Measurements from ENCODE around the gene PTBP3. TPM values are rescaled to one million over a fixed set of nuclear protein-coding genes. Genes with fewer than 3 reads are reported as not detected.
A peak's percentile ranks its signal among the peaks of the same experiment; 100 is the strongest.

The PTBP3 gene
- total RNA-seq, 1 experiment from 2014 or later, result 73.1 TPM

DNA sequence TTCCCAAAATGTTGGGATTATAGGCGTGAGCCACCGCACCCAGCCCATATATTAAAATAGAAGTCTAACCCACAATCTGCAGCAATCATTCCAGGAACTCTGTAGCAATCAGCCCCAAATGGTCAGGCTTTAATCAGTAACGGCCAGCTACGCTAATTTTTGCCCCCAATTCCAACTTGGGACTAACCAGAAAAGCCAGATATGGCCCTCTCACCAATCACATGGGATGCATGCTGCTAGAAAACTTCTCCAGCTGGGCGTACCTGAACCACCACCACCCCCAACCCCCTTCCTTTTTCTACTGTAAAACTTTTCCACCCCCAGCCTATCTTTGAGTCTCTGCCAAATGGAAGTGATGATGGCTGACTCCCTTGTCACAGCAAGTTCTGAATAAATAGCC is 162.5 kb downstream of the PTBP3 start:
- intact Hi-C loops (cut with micrococcal nuclease; ENCODE audit: unreplicated experiment), result no loop called here
- no TSS peak for BruUV-seq (replicated peaks)
- CTCF ChIA-PET, result interaction anchor here (1.4 kb wide), 1 partner anchor 58 kb away, joined by 12 read pairs; no protein-coding TSS in a partner anchor
- peaks cover 82% of the 10 kb centered on the region for H3K4me1 Mint-ChIP-seq (ENCODE audit: low read depth, unreplicated experiment)
- DNase-seq, result no peak
- H3K36me3 Mint-ChIP-seq (ENCODE audit: insufficient read depth, unreplicated experiment), result peaks cover 28% of the 10 kb centered on the region
- peaks cover 6% of the 10 kb centered on the region for H3K9me3 Mint-ChIP-seq (ENCODE audit: low read depth, unreplicated experiment)
- H3K27me3 Mint-ChIP-seq (ENCODE audit: unreplicated experiment), result no peaks in the 10 kb centered on the region
- TF ChIP-seq, protein P1, sequence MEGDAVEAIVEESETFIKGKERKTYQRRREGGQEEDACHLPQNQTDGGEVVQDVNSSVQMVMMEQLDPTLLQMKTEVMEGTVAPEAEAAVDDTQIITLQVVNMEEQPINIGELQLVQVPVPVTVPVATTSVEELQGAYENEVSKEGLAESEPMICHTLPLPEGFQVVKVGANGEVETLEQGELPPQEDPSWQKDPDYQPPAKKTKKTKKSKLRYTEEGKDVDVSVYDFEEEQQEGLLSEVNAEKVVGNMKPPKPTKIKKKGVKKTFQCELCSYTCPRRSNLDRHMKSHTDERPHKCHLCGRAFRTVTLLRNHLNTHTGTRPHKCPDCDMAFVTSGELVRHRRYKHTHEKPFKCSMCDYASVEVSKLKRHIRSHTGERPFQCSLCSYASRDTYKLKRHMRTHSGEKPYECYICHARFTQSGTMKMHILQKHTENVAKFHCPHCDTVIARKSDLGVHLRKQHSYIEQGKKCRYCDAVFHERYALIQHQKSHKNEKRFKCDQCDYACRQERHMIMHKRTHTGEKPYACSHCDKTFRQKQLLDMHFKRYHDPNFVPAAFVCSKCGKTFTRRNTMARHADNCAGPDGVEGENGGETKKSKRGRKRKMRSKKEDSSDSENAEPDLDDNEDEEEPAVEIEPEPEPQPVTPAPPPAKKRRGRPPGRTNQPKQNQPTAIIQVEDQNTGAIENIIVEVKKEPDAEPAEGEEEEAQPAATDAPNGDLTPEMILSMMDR (IDR thresholded peaks at IDR 0.05; ENCODE audit: unreplicated experiment), result no peak
- peak overlapping the region; percentile 99 for H3K27ac Mint-ChIP-seq (ENCODE audit: unreplicated experiment)
- H3K4me3 Mint-ChIP-seq (ENCODE audit: low read depth, unreplicated experiment), result no peak overlapping the region

DNA sequence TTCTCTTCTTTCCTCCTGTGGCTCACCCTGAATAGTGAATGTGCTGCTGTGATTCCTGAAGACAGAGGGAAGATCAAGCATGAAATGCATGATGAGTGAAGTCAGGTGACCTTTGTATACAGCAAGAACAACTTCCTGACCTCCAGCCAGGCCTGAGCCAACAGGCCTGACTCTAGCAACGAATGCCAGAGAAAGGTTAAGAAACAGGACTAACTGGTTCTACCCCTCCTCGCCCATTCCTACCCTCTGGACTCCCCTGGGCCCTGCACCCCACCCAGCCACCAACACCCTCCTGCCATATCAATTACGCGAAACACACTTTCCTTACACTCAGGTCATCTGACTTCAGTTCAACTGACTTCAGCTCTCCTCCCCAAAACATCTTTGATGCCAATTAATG is 163.2 kb downstream of the PTBP3 start:
- Mint-ChIP-seq H3K4me1 (ENCODE audit: low read depth, unreplicated experiment) (peaks cover 82% of the 10 kb centered on the region), H3K27me3 (ENCODE audit: unreplicated experiment) (no peaks in the 10 kb centered on the region), H3K27ac (ENCODE audit: unreplicated experiment) (peak overlapping the region; percentile 99), H3K4me3 (ENCODE audit: low read depth, unreplicated experiment) (peak overlapping the region; percentile 61), H3K36me3 (ENCODE audit: insufficient read depth, unreplicated experiment) (peaks cover 23% of the 10 kb centered on the region), H3K9me3 (ENCODE audit: low read depth, unreplicated experiment) (peaks cover 6% of the 10 kb centered on the region)
- TF ChIP-seq, protein P1 (IDR thresholded peaks at IDR 0.05; ENCODE audit: unreplicated experiment), result no peak
- intact Hi-C loops (cut with micrococcal nuclease; ENCODE audit: unreplicated experiment), result no loop called here
- BruUV-seq (replicated peaks), result no TSS peak
- DNase-seq, result peak; percentile 75
- CTCF ChIA-PET, result interaction anchor here (1.4 kb wide), 1 partner anchor 58 kb away, joined by 12 read pairs; no protein-coding TSS in a partner anchor

DNA sequence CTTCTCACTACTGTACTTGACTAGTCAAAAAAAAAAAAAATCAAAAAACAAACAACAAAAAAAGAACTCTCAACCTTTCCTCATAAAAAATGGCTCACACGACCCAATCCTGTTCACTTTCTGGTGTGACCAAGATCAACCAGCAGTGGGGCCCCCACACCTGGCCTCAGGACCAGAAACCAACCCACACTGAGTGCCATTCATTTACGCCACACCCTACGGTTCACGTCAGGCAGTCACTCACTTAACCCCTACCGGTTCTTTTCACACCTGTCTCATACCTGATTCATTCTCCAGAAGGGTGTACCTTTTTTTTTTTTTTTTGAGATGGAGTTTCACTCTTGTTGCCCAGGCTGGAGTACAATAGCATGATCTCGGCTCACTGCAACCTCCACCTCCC is 164.1 kb downstream of the PTBP3 start:
- TF ChIP-seq, protein P1 (IDR thresholded peaks at IDR 0.05; ENCODE audit: unreplicated experiment), result no peak
- Mint-ChIP-seq H3K27ac (ENCODE audit: unreplicated experiment) (peak overlapping the region; percentile 99), H3K4me1 (ENCODE audit: low read depth, unreplicated experiment) (peaks cover 79% of the 10 kb centered on the region), H3K27me3 (ENCODE audit: unreplicated experiment) (no peaks in the 10 kb centered on the region), H3K36me3 (ENCODE audit: insufficient read depth, unreplicated experiment) (peaks cover 22% of the 10 kb centered on the region), H3K4me3 (ENCODE audit: low read depth, unreplicated experiment) (peak overlapping the region; percentile 52), H3K9me3 (ENCODE audit: low read depth, unreplicated experiment) (peaks cover 6% of the 10 kb centered on the region)
- no TSS peak for BruUV-seq (replicated peaks)
- CTCF ChIA-PET, result interaction anchor here (1.4 kb wide), 1 partner anchor 57 kb away, joined by 12 read pairs; no protein-coding TSS in a partner anchor
- intact Hi-C loops (cut with micrococcal nuclease; ENCODE audit: unreplicated experiment), result loop anchor here (10.0 kb wide), 1 partner anchor 65 kb away; no protein-coding TSS in a partner anchor
- DNase-seq, result peak; percentile 53

DNA sequence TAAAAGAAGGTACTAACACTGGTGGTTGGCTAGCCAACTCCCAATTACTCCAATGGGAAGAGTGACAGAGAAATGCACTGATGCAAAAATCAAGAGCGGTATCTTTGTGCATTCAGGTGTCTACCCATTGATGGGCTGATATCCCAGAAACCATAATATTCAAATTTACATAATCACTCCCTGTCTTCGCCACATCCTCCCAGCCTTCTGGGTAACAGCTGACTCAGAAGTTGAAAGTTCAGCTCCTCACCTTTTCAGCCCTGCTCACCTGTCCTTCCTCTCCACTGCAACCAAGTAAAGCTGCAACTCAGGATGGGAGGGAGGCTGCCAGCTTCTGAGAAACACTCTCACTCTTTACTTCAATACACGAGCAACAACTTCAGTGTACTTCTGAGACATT is 165.2 kb downstream of the PTBP3 start:
- H3K27ac Mint-ChIP-seq (ENCODE audit: unreplicated experiment), result peak overlapping the region; percentile 99
- BruUV-seq (replicated peaks), result no TSS peak
- TF ChIP-seq, protein P1 (IDR thresholded peaks at IDR 0.05; ENCODE audit: unreplicated experiment), result no peak
- no peaks in the 10 kb centered on the region for H3K27me3 Mint-ChIP-seq (ENCODE audit: unreplicated experiment)
- H3K4me1 Mint-ChIP-seq (ENCODE audit: low read depth, unreplicated experiment), result peaks cover 71% of the 10 kb centered on the region
- peak overlapping the region; percentile 52 for H3K4me3 Mint-ChIP-seq (ENCODE audit: low read depth, unreplicated experiment)
- H3K36me3 Mint-ChIP-seq (ENCODE audit: insufficient read depth, unreplicated experiment), result peaks cover 22% of the 10 kb centered on the region
- intact Hi-C loops (cut with micrococcal nuclease; ENCODE audit: unreplicated experiment), result loop anchor here (10.0 kb wide), 1 partner anchor 67 kb away; no protein-coding TSS in a partner anchor
- CTCF ChIA-PET, result interaction anchor here (0.6 kb wide), 1 partner anchor 90 kb away, joined by 6 read pairs; no protein-coding TSS in a partner anchor
- peaks cover 6% of the 10 kb centered on the region for H3K9me3 Mint-ChIP-seq (ENCODE audit: low read depth, unreplicated experiment)
- no peak for DNase-seq

Other genes with a start within 250 kb of the PTBP3 start
- 24.6 and 25.7 TPM in 2 replicates for gene SUSD1, start 158.3 kb downstream of the PTBP3 start, total RNA-seq (2022)
- 24.4 and 27.3 TPM in 2 replicates for gene HSDL2, start 46.5 kb upstream of the PTBP3 start, total RNA-seq (2022)
- 10.5 and 13.0 TPM in 2 replicates for gene KIAA1958, start 153.2 kb upstream of the PTBP3 start, total RNA-seq (2022)

Measured in Calu3 (cell line).